ENCODE measurements around the gene RAPGEF1. TPM values are rescaled to one million over a fixed set of nuclear protein-coding genes. Genes with fewer than 3 reads are reported as not detected.

The RAPGEF1 gene
- total and polyA plus RNA-seq, 2 experiments from 2014 or later = 9.9 to 82.8 TPM

DNA sequence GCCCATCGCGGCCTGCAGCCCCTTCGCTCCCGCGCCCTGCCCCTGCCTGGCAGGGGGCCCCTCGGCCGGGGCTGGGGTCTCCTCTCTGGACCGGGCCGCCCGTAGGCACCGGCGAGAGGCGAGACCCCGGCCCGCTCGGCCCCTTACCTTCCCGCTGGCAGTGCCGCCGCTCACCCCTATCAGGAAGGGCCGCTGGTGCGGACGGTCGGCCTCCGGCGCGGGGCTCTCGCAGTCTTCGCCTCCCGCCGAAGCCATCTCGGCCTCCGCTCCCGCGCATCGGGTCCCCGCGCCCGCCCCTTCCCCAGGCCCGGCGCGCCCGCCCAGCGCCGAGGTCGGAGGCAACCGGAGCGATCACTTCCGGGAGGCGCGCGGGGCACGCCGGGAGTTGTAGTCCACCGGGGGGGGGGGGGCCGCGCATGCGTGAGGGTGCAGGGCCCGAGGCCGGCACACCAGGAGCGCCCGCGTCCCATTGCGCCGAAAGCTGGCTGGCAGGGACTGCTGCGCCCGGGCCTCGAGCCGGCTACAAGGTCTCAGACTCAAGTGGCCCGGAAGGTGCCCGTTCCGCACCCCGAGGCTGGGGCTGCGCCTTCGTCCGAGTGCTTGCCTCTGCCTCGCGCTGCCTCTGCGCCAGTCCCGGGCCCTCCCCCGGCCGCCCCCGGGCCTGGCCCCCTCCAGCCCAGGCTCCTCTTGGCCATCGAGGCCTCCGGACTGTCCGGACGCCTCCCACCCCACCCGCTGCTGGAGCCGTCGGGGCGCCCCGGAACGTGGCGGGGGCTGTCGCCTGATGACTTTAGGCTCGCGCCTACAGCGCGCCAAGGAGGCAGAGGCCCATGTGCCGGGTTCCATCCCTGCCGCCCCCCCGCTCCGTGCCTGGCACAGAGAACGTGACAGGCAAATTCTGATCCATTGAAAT, 208.7 kb downstream of the RAPGEF1 start, which contains the start of gene UCK1:
TSS of gene UCK1 (minus strand) at position 344 of the 913 bp plus-strand sequence. CDS start at position 255, 89 bp downstream.
- Mint-ChIP-seq H3K27ac (no peak within 1 kb of the TSS), H3K36me3 (ENCODE audit: low read depth) (peaks cover 40% of the 10 kb centered on the region), H3K4me1 (peaks cover 6% of the 10 kb centered on the region; the same call in 2 of the 3 replicates), H3K9me3 (no peaks in the 10 kb centered on the region; the same call in 2 of the 3 replicates), H3K27me3 (ENCODE audit: insufficient read depth, low read depth, poor library complexity) (peaks cover 4% of the 10 kb centered on the region), H3K4me3 (peak within 1 kb of the TSS; percentile 89)
- Histone ChIP-seq H3K27me3 (ENCODE audit: insufficient read depth) (no peaks in the 10 kb centered on the region), H3K27ac (ENCODE audit: low read depth) (no peak within 1 kb of the TSS), H3K79me2 (replicated peaks; ENCODE audit: insufficient read depth) (peaks cover 6% of the 10 kb centered on the region; the same call in 1 of the 2 replicates), H3K4me1 (ENCODE audit: insufficient read depth) (0 out of 2 replicates have a peak, but pooled peaks cover 4% of the 10 kb centered on the region), H4K20me1 (replicated peaks; ENCODE audit: insufficient read depth) (no peaks in the 10 kb centered on the region; the same call in 1 of the 2 replicates), H3K36me3 (ENCODE audit: insufficient read depth) (peaks cover 10% of the 10 kb centered on the region; the same call in 1 of the 2 replicates), H2AFZ (peak within 1 kb of the TSS; percentile 94), H3K4me3 (peak within 1 kb of the TSS; percentile 87), H3K9me2 (ENCODE audit: insufficient read depth) (no peaks in the 10 kb centered on the region), H3F3A (replicated peaks; ENCODE audit: low read depth) (no peaks in the 10 kb centered on the region), H3K4me2 (peak within 1 kb of the TSS; percentile 91)
- DNase-seq (ENCODE audit: low spot score) (peak; percentile 92), ATAC-seq (peak; percentile 87)
- TF ChIP-seq ZNF331 (CRISPR knock-in tag; IDR thresholded peaks at IDR 0.05; ENCODE audit: low read depth) (no peak), NANOG (IDR thresholded peaks at IDR 0.05; ENCODE audit: borderline replicate concordance) (peak; percentile 83), CREB1 (CRISPR knock-in tag; IDR thresholded peaks at IDR 0.05; ENCODE audit: low read depth) (peak; percentile 69), JUNB (IDR thresholded peaks at IDR 0.05; ENCODE audit: unreplicated experiment) (no peak), EZH2 (IDR thresholded peaks at IDR 0.05; ENCODE audit: low read depth, unreplicated experiment) (no peak), POLR2AphosphoS5 (IDR thresholded peaks at IDR 0.05; ENCODE audit: low read depth) (peak; percentile 83)
- TF ChIP-seq, protein P1, sequence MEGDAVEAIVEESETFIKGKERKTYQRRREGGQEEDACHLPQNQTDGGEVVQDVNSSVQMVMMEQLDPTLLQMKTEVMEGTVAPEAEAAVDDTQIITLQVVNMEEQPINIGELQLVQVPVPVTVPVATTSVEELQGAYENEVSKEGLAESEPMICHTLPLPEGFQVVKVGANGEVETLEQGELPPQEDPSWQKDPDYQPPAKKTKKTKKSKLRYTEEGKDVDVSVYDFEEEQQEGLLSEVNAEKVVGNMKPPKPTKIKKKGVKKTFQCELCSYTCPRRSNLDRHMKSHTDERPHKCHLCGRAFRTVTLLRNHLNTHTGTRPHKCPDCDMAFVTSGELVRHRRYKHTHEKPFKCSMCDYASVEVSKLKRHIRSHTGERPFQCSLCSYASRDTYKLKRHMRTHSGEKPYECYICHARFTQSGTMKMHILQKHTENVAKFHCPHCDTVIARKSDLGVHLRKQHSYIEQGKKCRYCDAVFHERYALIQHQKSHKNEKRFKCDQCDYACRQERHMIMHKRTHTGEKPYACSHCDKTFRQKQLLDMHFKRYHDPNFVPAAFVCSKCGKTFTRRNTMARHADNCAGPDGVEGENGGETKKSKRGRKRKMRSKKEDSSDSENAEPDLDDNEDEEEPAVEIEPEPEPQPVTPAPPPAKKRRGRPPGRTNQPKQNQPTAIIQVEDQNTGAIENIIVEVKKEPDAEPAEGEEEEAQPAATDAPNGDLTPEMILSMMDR (conservative IDR thresholded peaks at IDR 0.05; ENCODE audit: low read depth in 2 of 2) = no peak
- TF ChIP-seq, protein P2, sequence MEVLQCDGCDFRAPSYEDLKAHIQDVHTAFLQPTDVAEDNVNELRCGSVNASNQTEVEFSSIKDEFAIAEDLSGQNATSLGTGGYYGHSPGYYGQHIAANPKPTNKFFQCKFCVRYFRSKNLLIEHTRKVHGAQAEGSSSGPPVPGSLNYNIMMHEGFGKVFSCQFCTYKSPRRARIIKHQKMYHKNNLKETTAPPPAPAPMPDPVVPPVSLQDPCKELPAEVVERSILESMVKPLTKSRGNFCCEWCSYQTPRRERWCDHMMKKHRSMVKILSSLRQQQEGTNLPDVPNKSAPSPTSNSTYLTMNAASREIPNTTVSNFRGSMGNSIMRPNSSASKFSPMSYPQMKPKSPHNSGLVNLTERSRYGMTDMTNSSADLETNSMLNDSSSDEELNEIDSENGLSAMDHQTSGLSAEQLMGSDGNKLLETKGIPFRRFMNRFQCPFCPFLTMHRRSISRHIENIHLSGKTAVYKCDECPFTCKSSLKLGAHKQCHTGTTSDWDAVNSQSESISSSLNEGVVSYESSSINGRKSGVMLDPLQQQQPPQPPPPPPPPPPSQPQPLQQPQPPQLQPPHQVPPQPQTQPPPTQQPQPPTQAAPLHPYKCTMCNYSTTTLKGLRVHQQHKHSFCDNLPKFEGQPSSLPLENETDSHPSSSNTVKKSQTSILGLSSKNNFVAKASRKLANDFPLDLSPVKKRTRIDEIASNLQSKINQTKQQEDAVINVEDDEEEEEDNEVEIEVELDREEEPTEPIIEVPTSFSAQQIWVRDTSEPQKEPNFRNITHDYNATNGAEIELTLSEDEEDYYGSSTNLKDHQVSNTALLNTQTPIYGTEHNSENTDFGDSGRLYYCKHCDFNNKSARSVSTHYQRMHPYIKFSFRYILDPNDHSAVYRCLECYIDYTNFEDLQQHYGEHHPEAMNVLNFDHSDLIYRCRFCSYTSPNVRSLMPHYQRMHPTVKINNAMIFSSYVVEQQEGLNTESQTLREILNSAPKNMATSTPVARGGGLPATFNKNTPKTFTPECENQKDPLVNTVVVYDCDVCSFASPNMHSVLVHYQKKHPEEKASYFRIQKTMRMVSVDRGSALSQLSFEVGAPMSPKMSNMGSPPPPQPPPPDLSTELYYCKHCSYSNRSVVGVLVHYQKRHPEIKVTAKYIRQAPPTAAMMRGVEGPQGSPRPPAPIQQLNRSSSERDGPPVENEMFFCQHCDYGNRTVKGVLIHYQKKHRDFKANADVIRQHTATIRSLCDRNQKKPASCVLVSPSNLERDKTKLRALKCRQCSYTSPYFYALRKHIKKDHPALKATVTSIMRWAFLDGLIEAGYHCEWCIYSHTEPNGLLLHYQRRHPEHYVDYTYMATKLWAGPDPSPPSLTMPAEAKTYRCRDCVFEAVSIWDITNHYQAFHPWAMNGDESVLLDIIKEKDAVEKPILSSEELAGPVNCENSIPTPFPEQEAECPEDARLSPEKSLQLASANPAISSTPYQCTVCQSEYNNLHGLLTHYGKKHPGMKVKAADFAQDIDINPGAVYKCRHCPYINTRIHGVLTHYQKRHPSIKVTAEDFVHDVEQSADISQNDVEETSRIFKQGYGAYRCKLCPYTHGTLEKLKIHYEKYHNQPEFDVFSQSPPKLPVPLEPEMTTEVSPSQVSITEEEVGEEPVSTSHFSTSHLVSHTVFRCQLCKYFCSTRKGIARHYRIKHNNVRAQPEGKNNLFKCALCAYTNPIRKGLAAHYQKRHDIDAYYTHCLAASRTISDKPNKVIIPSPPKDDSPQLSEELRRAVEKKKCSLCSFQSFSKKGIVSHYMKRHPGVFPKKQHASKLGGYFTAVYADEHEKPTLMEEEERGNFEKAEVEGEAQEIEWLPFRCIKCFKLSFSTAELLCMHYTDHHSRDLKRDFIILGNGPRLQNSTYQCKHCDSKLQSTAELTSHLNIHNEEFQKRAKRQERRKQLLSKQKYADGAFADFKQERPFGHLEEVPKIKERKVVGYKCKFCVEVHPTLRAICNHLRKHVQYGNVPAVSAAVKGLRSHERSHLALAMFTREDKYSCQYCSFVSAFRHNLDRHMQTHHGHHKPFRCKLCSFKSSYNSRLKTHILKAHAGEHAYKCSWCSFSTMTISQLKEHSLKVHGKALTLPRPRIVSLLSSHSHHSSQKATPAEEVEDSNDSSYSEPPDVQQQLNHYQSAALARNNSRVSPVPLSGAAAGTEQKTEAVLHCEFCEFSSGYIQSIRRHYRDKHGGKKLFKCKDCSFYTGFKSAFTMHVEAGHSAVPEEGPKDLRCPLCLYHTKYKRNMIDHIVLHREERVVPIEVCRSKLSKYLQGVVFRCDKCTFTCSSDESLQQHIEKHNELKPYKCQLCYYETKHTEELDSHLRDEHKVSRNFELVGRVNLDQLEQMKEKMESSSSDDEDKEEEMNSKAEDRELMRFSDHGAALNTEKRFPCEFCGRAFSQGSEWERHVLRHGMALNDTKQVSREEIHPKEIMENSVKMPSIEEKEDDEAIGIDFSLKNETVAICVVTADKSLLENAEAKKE (CRISPR knock-in tag; IDR thresholded peaks at IDR 0.05) = no peak
- TF ChIP-seq, protein P3, sequence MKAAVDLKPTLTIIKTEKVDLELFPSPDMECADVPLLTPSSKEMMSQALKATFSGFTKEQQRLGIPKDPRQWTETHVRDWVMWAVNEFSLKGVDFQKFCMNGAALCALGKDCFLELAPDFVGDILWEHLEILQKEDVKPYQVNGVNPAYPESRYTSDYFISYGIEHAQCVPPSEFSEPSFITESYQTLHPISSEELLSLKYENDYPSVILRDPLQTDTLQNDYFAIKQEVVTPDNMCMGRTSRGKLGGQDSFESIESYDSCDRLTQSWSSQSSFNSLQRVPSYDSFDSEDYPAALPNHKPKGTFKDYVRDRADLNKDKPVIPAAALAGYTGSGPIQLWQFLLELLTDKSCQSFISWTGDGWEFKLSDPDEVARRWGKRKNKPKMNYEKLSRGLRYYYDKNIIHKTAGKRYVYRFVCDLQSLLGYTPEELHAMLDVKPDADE (IDR thresholded peaks at IDR 0.05) = peak; percentile 87
